Bronchial epithelial cell (primary cell): ENCODE data around the gene HDAC9. TPM values are rescaled to one million over a fixed set of nuclear protein-coding genes. Genes with fewer than 3 reads are reported as not detected.

Source experiments
- DNase-seq: peaks from one replicate; pipeline ENCODE4 v3.0.0-alpha.2; 2010; ENCODE audit warnings: low read depth
- FAIRE-seq: peaks from 2 replicates; lab custom pipeline; 2011; peaks lifted over from hg19 to GRCh38; lab: Jason Lieb, UNC
- H3K27me3 ChIP-seq: 2 replicates; pipeline ENCODE4 v1.5.1; 2011; ENCODE audit warnings: low read length; ENCODE audit not compliant: control insufficient read depth, insufficient read depth
- H3K36me3 ChIP-seq: 2 replicates; pipeline ENCODE4 v1.5.1; 2011; ENCODE audit warnings: low read length; ENCODE audit not compliant: control insufficient read depth, insufficient read depth
- H3K4me3 ChIP-seq: 2 replicates; pipeline ENCODE4 v1.5.1; 2011; ENCODE audit warnings: mild to moderate bottlenecking, low read depth, low read length, control low read depth
- CTCF ChIP-seq: IDR thresholded peaks from 2 replicates; pipeline ENCODE4 v1.5.1; 2011; ENCODE audit warnings: mild to moderate bottlenecking, moderate library complexity, low read length, control low read depth, inconsistent platforms; ENCODE audit not compliant: insufficient read depth, severe bottlenecking
- total RNA-seq: library from RNA; depleted of rRNA; stranded (reverse); fragments of >200 nt; gene quantifications from 2 replicates; pipeline ENCODE4 v1.2.1, GENCODE V29; 2014

The HDAC9 gene
- total RNA-seq, 1 donor from 2014 or later, result 12.1 TPM

GRCh38 chr7:18828260-18828993, 332.9 kb downstream of the HDAC9 start:
- no peak for DNase-seq
- no peaks in the 10 kb centered on the region for H3K36me3 ChIP-seq
- H3K27me3 ChIP-seq, result no peaks in the 10 kb centered on the region
- TF ChIP-seq CTCF, result no peak
- no peak overlapping the region for H3K4me3 ChIP-seq
- no peak for FAIRE-seq

DNA sequence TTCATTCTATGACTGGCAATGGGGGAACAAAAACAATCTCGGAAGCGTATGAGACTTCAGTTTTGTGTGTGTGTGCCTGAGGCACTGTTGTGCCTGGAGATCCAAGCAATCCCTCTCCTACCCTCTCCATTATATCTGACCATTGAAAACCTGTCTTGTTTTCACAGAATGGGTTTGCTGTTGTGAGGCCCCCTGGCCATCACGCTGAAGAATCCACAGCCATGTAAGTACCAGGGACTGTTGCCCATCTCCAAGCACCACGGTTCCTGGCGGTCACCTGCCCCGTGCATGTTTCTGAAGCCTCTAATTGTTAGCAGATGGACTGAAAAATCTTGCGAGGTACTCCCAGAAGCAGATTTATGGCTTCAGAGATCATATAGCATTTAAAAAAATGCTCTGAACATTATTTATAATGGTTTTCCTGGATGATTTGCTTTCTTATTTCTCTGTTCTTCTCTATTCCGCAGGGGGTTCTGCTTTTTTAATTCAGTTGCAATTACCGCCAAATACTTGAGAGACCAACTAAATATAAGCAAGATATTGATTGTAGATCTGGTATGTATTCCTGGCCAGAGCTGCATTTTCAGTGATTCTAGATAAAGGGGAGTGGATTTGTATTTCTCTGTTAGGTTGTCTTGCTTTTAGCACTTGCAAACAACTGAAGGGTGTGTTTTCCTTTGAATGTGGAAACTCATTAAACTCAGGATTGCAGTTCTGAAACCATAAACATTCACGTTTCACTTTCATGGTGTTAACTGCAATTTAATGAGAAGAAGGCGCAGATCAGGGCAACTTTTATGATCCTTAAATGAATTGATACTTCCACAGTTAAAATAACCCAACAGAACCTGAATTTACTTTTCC, 333.7 kb downstream of the HDAC9 start:
- no peak for TF ChIP-seq CTCF
- FAIRE-seq (no peak), DNase-seq (no peak)
- no peaks in the 10 kb centered on the region for H3K36me3 ChIP-seq
- H3K4me3 ChIP-seq, result no peak overlapping the region
- no peaks in the 10 kb centered on the region for H3K27me3 ChIP-seq

DNA sequence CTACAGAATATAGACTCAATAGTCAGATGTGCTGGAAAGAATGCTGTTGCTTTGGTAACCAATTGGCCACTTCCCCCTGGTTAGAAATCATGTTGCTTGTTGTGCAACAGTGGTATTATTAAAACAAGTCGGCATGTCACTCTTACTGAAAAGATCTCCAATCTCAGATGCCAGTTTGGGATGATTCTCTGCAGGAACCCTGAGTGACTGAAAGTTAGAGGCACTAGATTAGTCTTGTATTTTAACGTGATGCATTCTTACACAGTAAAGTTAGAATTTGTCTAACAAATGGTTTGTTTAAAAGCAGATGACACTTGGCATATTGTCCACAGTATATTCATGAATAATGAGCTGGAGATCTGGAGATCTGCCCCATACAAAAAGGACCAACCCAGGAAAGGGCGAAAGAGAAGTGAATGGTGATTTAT, 334.3 kb downstream of the HDAC9 start:
- FAIRE-seq, result no peak
- DNase-seq, result peak; percentile 18
- H3K27me3 ChIP-seq, result no peaks in the 10 kb centered on the region
- no peak for TF ChIP-seq CTCF
- H3K36me3 ChIP-seq, result no peaks in the 10 kb centered on the region
- H3K4me3 ChIP-seq, result no peak overlapping the region

- no peak for FAIRE-seq
- H3K36me3 ChIP-seq, result no peaks in the 10 kb centered on the region
- DNase-seq, result no peak
- TF ChIP-seq CTCF, result no peak
- no peak overlapping the region for H3K4me3 ChIP-seq
- H3K27me3 ChIP-seq, result no peaks in the 10 kb centered on the region
Measured at GRCh38 chr7:18831419-18831818, 335.9 kb downstream of the HDAC9 start.

DNA sequence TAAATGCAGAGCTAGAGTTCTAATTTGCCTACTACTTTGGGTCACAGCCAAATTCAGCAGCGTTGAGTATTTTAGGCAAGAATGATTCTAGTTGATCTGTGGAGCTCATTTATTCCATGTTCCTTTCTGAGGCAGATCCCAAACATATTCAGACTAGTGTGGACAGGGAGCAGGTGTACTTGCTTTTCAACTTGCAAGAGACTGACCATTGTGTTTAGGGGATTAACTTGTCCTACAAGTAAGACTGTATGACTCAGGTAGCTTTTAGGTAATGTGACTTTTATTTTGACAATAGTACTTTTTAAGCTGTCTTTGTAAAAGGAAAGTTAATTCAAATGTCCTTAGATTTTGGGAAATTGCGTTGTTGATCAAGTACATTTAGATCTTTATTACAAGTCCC, 336.4 kb downstream of the HDAC9 start:
- no peaks in the 10 kb centered on the region for H3K36me3 ChIP-seq
- no peak overlapping the region for H3K4me3 ChIP-seq
- FAIRE-seq (no peak), DNase-seq (peak; percentile 36)
- no peaks in the 10 kb centered on the region for H3K27me3 ChIP-seq
- TF ChIP-seq CTCF, result no peak
